Smooth muscle cell of bladder (primary cell): Measurements from ENCODE around the gene HSPB9. TPM values are rescaled to one million over a fixed set of nuclear protein-coding genes. Genes with fewer than 3 reads are reported as not detected.

ENCODE experiments used
- total RNA-seq: library from RNA; depleted of rRNA; stranded (reverse); fragments of >200 nt; gene quantifications from 2 replicates; pipeline ENCODE4 v1.2.3, GENCODE V29; 2014

The HSPB9 gene
- total RNA-seq = not detected in 2 replicates

GRCh38 chr17:42122371-42123303 lies at the start of gene HSPB9:
HSPB9 (plus strand) TSS chr17:42122804; CDS start chr17:42122851, 47 bp downstream.

GRCh38 chr17:42097691-42098631 lies 24.6 kb upstream of the HSPB9 start, which contains the start of gene ZNF385C:
ZNF385C (minus strand) TSS chr17:42098473; CDS start chr17:42063056, 35,417 bp downstream.

GRCh38 chr17:42112552-42113176 lies 9.9 kb upstream of the HSPB9 start, which contains the start of gene DHX58:
DHX58 (minus strand) TSS chr17:42112714; CDS start chr17:42111892, 822 bp downstream.

GRCh38 chr17:42120770-42121769 lies 1.5 kb upstream of the HSPB9 start, which contains the start of gene KAT2A:
KAT2A (minus strand) TSS chr17:42121367; CDS start chr17:42121304, 63 bp downstream.

Other genes starting within 250 kb of the HSPB9 start
- 260 and 291 TPM in 2 replicates for gene ACLY, start 203.9 kb upstream of the HSPB9 start, total RNA-seq
- 0.74 and 1.1 TPM in 2 replicates for gene ODAD4, start 192.2 kb upstream of the HSPB9 start, total RNA-seq
- gene CNP, start 156.0 kb upstream of the HSPB9 start, total RNA-seq = 50.9 and 64.7 TPM in 2 replicates
- 69.9 and 78.6 TPM in 2 replicates for gene DNAJC7, start 105.4 kb upstream of the HSPB9 start, total RNA-seq
- gene NKIRAS2, start 102.7 kb upstream of the HSPB9 start, total RNA-seq = 19.2 and 23.9 TPM in 2 replicates
- 0.09 and 0.14 TPM in 2 replicates for gene C17orf113, start 72.2 kb upstream of the HSPB9 start, total RNA-seq
- under 0.01 TPM in 1 of 2 replicates, not detected in the other for gene ZNF385C, start 24.3 kb upstream of the HSPB9 start, total RNA-seq
- 9.8 and 10.5 TPM in 2 replicates for gene DHX58, start 10.1 kb upstream of the HSPB9 start, total RNA-seq
- gene KAT2A, start 1.4 kb upstream of the HSPB9 start, total RNA-seq = 3.8 and 7.1 TPM in 2 replicates
- 53.9 and 58.8 TPM in 2 replicates for gene RAB5C, start 32.2 kb downstream of the HSPB9 start, total RNA-seq
- under 0.01 TPM in 1 of 2 replicates, not detected in the other for gene KCNH4, start 58.3 kb downstream of the HSPB9 start, total RNA-seq
- not detected in 2 replicates for gene HCRT, start 62.6 kb downstream of the HSPB9 start, total RNA-seq
- gene GHDC, start 71.7 kb downstream of the HSPB9 start, total RNA-seq = 11.5 and 14.1 TPM in 2 replicates
- gene STAT5B, start 153.6 kb downstream of the HSPB9 start, total RNA-seq = 25.2 and 30.8 TPM in 2 replicates
- gene STAT5A, start 165.7 kb downstream of the HSPB9 start, total RNA-seq = 20.2 and 26.6 TPM in 2 replicates